Mesothelial cell of epicardium (in vitro differentiated cells): ENCODE measurements around the gene LRRC59. TPM values are rescaled to one million over a fixed set of nuclear protein-coding genes. Genes with fewer than 3 reads are reported as not detected.

Experiments used
- DNase-seq, 2 experiments: peaks; one replicate each; pipeline ENCODE4 v3.0.0; 2021; ENCODE audit warnings: low spot score in 2 of 2; ENCODE audit not compliant: unreplicated experiment in 2 of 2
- H3K27ac Mint-ChIP-seq: 2 replicates; pipeline ENCODE4 v1.8.0; 2021; ENCODE audit warnings: mixed read lengths
- H3K27me3 Mint-ChIP-seq: 2 replicates; pipeline ENCODE4 v1.8.0; 2021; ENCODE audit warnings: low read depth, mixed read lengths
- H3K36me3 Mint-ChIP-seq: 2 replicates; pipeline ENCODE4 v1.8.0; 2021; ENCODE audit warnings: mixed read lengths
- H3K4me1 Mint-ChIP-seq: 2 replicates; pipeline ENCODE4 v1.8.0; 2021; ENCODE audit warnings: mixed read lengths
- H3K4me3 Mint-ChIP-seq: 2 replicates; pipeline ENCODE4 v1.8.0; 2021; ENCODE audit warnings: mild to moderate bottlenecking, moderate library complexity, mixed read lengths
- H3K9me3 Mint-ChIP-seq: 2 replicates; pipeline ENCODE4 v1.8.0; 2021; ENCODE audit warnings: mixed read lengths
- total RNA-seq: library from RNA; stranded (reverse); gene quantifications from 3 replicates; pipeline ENCODE4 v1.2.1, GENCODE V29; 2021
- TF ChIP-seq, protein P1 (sequence below): fragments of 200-600 bp; sonication (generic); IDR thresholded peaks from one replicate; pipeline ENCODE4 v1.5.0; 2021; ENCODE audit warnings: antibody characterized with exemption; ENCODE audit not compliant: unreplicated experiment

LRRC59 gene
- total RNA-seq, 1 donor from 2014 or later, result 60.7 TPM

DNA sequence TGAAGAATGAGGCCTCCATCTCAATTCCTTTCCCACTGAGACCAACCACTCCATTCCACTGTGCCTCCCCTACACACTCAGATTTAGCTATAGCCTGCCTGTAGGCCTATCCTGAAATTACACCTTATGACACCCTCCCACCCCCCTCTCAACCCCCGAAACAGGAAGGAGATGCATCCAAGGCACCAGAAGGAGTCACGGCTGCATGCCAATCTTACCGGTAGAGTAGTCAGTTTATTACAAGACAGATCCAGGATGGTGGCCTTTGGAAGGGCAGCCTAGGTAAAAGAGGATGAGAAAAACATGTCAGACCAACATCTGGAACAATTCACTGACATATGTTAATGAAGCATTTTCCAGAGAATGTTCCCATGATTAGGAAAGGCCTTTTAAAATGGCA is 2.6 kb downstream of the LRRC59 start:
- peaks cover 19% of the 10 kb centered on the region for H3K36me3 Mint-ChIP-seq
- DNase-seq, result no peak
- no peaks in the 10 kb centered on the region for H3K27me3 Mint-ChIP-seq
- H3K4me3 Mint-ChIP-seq, result peak overlapping the region; percentile 14
- TF ChIP-seq, protein P1, sequence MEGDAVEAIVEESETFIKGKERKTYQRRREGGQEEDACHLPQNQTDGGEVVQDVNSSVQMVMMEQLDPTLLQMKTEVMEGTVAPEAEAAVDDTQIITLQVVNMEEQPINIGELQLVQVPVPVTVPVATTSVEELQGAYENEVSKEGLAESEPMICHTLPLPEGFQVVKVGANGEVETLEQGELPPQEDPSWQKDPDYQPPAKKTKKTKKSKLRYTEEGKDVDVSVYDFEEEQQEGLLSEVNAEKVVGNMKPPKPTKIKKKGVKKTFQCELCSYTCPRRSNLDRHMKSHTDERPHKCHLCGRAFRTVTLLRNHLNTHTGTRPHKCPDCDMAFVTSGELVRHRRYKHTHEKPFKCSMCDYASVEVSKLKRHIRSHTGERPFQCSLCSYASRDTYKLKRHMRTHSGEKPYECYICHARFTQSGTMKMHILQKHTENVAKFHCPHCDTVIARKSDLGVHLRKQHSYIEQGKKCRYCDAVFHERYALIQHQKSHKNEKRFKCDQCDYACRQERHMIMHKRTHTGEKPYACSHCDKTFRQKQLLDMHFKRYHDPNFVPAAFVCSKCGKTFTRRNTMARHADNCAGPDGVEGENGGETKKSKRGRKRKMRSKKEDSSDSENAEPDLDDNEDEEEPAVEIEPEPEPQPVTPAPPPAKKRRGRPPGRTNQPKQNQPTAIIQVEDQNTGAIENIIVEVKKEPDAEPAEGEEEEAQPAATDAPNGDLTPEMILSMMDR, result no peak
- H3K27ac Mint-ChIP-seq, result peak overlapping the region; percentile 2
- peaks cover 20% of the 10 kb centered on the region for H3K4me1 Mint-ChIP-seq
- no peaks in the 10 kb centered on the region for H3K9me3 Mint-ChIP-seq

- Mint-ChIP-seq H3K4me1 (peaks cover 20% of the 10 kb centered on the region), H3K27me3 (no peaks in the 10 kb centered on the region), H3K4me3 (no peak overlapping the region), H3K9me3 (no peaks in the 10 kb centered on the region), H3K36me3 (peaks cover 24% of the 10 kb centered on the region), H3K27ac (no peak overlapping the region)
- TF ChIP-seq, protein P1, result no peak
- DNase-seq, result no peak
Observed at GRCh38 chr17:50393700-50394099, 3.6 kb downstream of the LRRC59 start.

GRCh38 chr17:50392621-50393020 is 4.7 kb downstream of the LRRC59 start:
- H3K4me3 Mint-ChIP-seq, result no peak overlapping the region
- H3K9me3 Mint-ChIP-seq, result no peaks in the 10 kb centered on the region
- no peak overlapping the region for H3K27ac Mint-ChIP-seq
- TF ChIP-seq, protein P1, result no peak
- DNase-seq, result no peak
- H3K36me3 Mint-ChIP-seq, result peaks cover 26% of the 10 kb centered on the region
- peaks cover 18% of the 10 kb centered on the region for H3K4me1 Mint-ChIP-seq
- H3K27me3 Mint-ChIP-seq, result no peaks in the 10 kb centered on the region

GRCh38 chr17:50389534-50389933 is 7.8 kb downstream of the LRRC59 start:
- TF ChIP-seq, protein P1, result no peak
- Mint-ChIP-seq H3K27ac (no peak overlapping the region), H3K4me1 (no peaks in the 10 kb centered on the region), H3K4me3 (no peak overlapping the region), H3K27me3 (no peaks in the 10 kb centered on the region), H3K9me3 (no peaks in the 10 kb centered on the region), H3K36me3 (peaks cover 49% of the 10 kb centered on the region)
- DNase-seq, result no peak

DNA sequence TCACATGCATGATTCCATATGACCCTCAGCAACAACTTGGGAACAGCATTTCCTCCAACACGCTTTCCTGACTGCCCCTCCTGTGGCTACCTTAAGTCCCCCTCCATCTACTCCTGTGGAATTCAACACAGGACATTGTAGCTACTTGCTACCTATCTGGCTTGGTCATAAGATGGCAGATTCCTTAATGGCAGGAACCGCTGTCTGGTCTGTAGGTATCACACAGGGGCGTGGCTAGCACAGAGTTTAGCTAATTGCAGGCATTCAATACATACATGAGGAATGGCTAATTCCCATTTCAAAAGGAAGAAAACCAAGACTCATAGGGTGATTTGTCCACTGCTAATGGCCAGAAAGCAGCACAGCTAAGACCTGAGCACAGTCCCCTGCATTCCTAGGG is 8.6 kb downstream of the LRRC59 start:
- Mint-ChIP-seq H3K36me3 (peaks cover 50% of the 10 kb centered on the region), H3K27ac (no peak overlapping the region), H3K9me3 (no peaks in the 10 kb centered on the region), H3K4me1 (no peaks in the 10 kb centered on the region), H3K4me3 (no peak overlapping the region), H3K27me3 (no peaks in the 10 kb centered on the region)
- no peak for DNase-seq
- TF ChIP-seq, protein P1, result no peak

DNA sequence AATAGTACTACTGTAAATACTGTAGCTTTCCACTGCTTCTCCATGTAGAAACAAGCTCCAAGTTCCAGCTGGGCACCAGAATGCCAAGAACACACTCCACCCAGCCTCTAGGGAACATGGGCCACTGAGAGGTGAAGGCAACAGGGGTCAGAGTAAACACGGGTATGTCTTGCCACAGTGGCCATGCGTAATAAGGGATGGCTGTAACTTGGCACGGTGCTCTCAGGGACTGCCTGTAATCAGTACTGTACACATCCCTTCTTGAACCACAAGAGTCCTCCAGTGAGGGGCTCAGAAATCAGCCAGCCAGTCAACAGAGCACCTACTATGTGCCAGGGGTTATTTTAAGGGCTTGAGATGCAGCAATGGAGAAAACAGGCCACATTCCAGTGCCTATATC is 10.8 kb downstream of the LRRC59 start:
- Mint-ChIP-seq H3K4me3 (no peak overlapping the region), H3K36me3 (peaks cover 51% of the 10 kb centered on the region), H3K27ac (no peak overlapping the region), H3K27me3 (no peaks in the 10 kb centered on the region), H3K4me1 (no peaks in the 10 kb centered on the region), H3K9me3 (no peaks in the 10 kb centered on the region)
- TF ChIP-seq, protein P1, result no peak
- DNase-seq, result no peak
